Stimulated activated CD4-positive, alpha-beta T cell treated with anti-CD3 and anti-CD28 coated beads, Interleukin-12 subunit alpha, Interleukin-12 subunit beta, amount 100 ng/mL, for 48 hours (primary cell): Measurements from ENCODE around the gene ECPAS.
"Not testable (repeated sequence)": the region's sequence is repeated elsewhere in the genome, so short reads cannot be mapped to it uniquely, and the experiment has no call there.

ENCODE experiments used
- DNase-seq, 3 donors: peaks; one replicate each; pipeline ENCODE4 v3.0.0-alpha.2; 2020; ENCODE audit warnings: low read depth in 2 of 3, low spot score in 1 of 3

Gene ECPAS

GRCh38 chr9:111360881-111361280, 123.3 kb downstream of the ECPAS start:
- no peak for DNase-seq

GRCh38 chr9:111356481-111357244, 127.5 kb downstream of the ECPAS start:
- peak in 1 of 3 donors; percentile 1 for DNase-seq

GRCh38 chr9:111352545-111352944, 131.6 kb downstream of the ECPAS start:
- DNase-seq, result no peak

- no peak for DNase-seq
These were observed 133.6 kb downstream of the ECPAS start for GRCh38 chr9:111350556-111350955.

GRCh38 chr9:111349766-111350165, 134.4 kb downstream of the ECPAS start:
- DNase-seq, result no peak

- DNase-seq, result no peak
These were observed 135.3 kb downstream of the ECPAS start for GRCh38 chr9:111348821-111349271.

GRCh38 chr9:111334318-111334863, 149.8 kb downstream of the ECPAS start:
- not testable (repeated sequence) for DNase-seq

- no peak for DNase-seq
These were observed 154.1 kb downstream of the ECPAS start, which contains the start of gene OR2K2 for GRCh38 chr9:111330124-111330523. OR2K2 (minus strand) TSS chr9:111330224; CDS start chr9:111328433, 1,791 bp downstream.

- DNase-seq, result no peak
These were observed 163.6 kb downstream of the ECPAS start for GRCh38 chr9:111320631-111321030.

- no peak for DNase-seq
These were observed 167.4 kb downstream of the ECPAS start for GRCh38 chr9:111316796-111317195.
